GM12874 (cell line): ENCODE measurements around the gene LRIT2.
A peak's percentile ranks its signal among the peaks of the same experiment; 100 is the strongest.

Experiments
- CTCF ChIP-seq: IDR thresholded peaks from 2 replicates; pipeline ENCODE4 v1.5.1; 2011; ENCODE audit warnings: low read depth, mild to moderate bottlenecking, control low read depth, low read length, moderate library complexity; ENCODE audit not compliant: insufficient read depth

The LRIT2 gene

GRCh38 chr10:84204610-84205009 is 20.7 kb downstream of the LRIT2 start:
- no peak for TF ChIP-seq CTCF

- peak; percentile 85 for TF ChIP-seq CTCF
Measured at GRCh38 chr10:84204122-84204521, 21.2 kb downstream of the LRIT2 start.

GRCh38 chr10:84202349-84202748 is 23.0 kb downstream of the LRIT2 start:
- no peak for TF ChIP-seq CTCF

- no peak for TF ChIP-seq CTCF
Measured at GRCh38 chr10:84201682-84202081, 23.7 kb downstream of the LRIT2 start.

GRCh38 chr10:84201244-84201606 is 24.1 kb downstream of the LRIT2 start:
- TF ChIP-seq CTCF: no peak

GRCh38 chr10:84200537-84201243 is 24.7 kb downstream of the LRIT2 start:
- TF ChIP-seq CTCF: no peak

GRCh38 chr10:84198206-84198915 is 27.0 kb downstream of the LRIT2 start:
- no peak for TF ChIP-seq CTCF
